TTC549 (cell line): ENCODE results near the gene OR6K6.

ENCODE experiments used
- FAIRE-seq: peaks from 2 replicates; lab custom pipeline; 2012; peaks lifted over from hg19 to GRCh38; lab: Jason Lieb, UNC

OR6K6 gene, protein sequence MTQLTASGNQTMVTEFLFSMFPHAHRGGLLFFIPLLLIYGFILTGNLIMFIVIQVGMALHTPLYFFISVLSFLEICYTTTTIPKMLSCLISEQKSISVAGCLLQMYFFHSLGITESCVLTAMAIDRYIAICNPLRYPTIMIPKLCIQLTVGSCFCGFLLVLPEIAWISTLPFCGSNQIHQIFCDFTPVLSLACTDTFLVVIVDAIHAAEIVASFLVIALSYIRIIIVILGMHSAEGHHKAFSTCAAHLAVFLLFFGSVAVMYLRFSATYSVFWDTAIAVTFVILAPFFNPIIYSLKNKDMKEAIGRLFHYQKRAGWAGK

DNA sequence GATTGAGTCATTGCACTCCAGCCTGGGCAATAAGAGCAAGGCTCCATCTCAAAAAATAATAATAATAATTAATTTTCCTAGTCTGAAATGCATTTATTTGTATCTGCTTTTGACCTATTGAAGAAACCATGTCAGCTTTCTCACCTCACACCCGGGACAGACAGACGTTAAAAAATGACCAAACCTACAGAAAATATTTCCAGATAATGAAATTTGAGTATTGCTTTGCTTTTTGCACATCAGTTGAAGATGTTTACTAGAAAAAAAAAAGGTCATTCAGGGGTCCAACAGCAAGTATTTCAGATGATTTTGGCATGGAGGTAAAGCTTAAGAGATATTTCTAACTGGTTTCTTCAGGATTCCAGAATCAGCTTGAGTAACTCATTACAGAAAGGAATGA, at the start of gene OR6K6:
Gene OR6K6, plus strand, starts transcription at position 301 of the 400 bp plus-strand sequence. CDS start 168 bp downstream, outside the sequence.
- no peak for FAIRE-seq

DNA sequence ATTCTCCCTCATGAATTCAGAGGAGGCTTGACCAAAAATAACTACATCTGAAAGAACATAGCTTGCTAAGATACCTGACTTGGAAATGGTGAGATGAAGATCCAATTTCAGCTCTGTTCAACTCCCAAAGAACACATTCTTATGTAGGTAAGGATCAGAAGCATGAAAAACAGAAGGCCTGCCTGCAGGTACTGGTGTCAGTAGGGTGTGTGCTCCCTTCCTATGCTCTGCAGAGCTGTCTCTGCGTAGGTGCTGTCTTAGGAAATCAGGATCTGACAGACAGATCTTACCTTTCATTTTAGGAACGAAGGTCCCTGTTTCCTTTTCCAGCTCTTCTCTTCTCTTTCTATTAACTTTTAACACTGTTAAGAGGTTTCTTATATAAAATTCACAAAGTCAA, 48.4 kb upstream of the OR6K6 start:
- no peak for FAIRE-seq

DNA sequence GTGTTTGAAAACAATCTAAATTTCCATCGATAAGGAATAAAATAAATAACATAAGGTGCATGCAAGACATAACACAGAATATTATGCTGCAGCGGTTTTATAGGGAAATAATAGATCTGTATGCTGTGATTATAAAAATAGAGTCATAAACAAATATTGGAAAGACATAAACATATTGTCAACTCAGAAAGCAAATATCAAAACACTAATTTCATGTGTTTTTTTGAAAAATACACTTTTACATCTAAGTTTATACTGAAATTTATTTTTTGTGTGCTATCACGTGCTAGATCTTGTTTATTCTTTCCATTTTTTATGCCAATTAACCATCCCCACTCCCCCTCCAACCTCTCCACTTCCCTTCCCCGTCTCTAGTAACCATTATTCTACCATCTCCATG, 43.4 kb upstream of the OR6K6 start:
- FAIRE-seq: no peak

DNA sequence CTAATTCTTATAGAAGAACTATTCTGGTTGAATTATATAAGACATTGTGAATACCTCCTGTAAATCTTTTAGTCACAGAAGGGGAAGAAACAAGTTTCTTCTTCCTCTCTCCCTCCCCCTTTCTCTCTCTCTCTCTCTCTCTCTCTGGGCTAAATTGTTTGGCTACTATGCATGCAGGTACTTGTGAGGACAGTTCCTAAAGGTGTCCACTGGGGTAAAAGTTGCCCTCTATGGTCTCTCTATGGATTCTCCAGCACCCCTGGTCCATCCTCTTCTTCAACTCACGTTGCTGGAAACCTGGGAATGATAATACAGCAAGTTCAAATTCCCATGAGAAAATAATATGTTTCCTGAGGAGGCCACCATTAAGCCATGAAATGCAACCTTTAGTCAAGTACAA, 39.8 kb upstream of the OR6K6 start:
- no peak for FAIRE-seq

DNA sequence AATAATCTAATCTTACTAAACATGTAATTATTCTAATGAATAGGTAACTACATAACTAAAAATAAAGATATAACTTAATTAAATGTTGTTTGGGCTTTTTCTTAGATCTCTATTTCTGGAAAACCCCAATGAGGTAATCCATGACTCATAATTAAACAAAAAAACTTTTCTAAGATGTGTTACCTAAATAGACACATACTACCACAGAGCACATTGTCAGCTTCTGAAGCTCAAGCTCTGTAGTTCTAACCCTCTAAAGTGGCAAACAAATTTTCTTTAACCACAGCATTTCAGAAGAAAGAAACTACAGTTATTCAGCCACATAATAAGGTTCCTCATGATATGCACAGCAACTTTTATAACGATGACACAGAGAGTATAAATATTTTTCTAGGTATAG, 38.2 kb upstream of the OR6K6 start:
- no peak for FAIRE-seq

DNA sequence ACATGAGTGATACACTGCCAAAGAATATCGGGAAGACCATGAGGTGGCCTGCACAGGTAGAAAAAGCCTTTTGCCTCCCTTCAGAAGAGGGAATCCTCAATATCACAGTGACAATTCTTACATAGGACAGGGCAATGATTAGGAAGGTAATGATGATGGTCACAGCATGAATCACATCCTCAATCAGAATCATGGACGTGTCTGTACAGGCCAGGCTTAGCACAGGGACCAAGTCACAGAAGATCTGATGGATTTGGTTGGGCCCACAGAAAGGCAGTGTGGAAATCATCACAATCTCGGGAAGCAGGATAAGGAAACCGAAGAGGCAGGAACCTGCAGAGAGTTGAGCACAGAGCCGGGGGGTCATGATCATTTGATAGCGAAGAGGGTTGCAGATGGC, 37.2 kb upstream of the OR6K6 start:
- FAIRE-seq: no peak

DNA sequence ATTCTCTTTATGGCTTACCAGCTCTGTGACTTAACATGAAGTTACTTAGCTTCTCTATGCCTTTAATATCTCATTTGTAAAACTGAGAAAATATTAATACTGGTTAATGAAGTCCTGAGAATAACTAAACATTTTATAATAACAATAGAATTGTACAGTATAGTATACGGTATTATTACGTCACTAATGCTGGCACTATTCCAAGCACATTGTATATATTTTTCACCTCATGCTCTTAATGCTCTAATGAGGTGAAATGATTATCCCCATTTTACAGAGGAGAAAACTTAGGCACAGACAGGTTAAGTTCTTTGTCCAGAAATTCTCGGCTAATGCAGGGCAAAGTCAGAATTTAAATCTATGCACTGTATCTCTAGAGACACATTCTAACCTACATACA, 34.9 kb upstream of the OR6K6 start:
- no peak for FAIRE-seq

DNA sequence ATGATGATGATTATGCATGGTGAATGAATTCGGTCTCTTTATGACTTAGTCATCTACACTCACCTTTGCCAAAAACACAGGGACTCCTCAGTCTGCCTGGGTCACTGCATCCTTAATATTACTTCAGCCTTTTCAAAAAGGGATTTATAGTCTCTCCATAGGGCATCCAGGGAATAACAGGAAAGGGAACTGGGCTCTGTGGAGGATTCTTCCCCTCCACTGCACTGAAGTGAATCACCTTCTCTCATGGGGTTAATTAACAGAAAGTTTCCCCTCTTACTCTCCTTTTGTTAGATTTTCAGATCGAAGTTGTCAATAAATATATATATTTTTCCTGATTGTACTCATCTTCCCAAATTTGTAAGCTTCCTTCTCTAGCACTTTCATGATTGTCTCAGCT, 33.9 kb upstream of the OR6K6 start, which contains the start of gene OR6K3:
Gene OR6K3, minus strand, starts transcription at position 101 of the 400 bp plus-strand sequence. CDS start 2,605 bp downstream, outside the sequence.
- no peak for FAIRE-seq

DNA sequence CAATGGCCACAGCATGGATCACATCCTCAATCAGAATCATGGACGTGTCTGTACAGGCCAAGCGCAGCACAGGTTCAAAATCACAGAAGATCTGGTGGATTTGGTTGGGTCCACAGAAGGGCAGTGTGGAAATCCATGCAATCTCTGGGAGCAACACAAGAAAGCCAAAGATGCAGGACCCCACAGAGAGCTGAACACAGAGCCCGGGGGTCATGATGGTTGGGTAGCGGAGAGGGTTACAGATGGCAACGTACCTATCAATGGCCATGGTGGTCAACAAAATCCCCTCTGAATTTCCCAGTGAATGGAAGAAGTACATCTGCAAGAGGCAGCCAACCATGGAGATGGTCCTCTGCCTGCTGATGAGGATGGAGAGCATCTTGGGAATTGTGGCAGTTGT, 30.1 kb upstream of the OR6K6 start:
- FAIRE-seq: no peak

DNA sequence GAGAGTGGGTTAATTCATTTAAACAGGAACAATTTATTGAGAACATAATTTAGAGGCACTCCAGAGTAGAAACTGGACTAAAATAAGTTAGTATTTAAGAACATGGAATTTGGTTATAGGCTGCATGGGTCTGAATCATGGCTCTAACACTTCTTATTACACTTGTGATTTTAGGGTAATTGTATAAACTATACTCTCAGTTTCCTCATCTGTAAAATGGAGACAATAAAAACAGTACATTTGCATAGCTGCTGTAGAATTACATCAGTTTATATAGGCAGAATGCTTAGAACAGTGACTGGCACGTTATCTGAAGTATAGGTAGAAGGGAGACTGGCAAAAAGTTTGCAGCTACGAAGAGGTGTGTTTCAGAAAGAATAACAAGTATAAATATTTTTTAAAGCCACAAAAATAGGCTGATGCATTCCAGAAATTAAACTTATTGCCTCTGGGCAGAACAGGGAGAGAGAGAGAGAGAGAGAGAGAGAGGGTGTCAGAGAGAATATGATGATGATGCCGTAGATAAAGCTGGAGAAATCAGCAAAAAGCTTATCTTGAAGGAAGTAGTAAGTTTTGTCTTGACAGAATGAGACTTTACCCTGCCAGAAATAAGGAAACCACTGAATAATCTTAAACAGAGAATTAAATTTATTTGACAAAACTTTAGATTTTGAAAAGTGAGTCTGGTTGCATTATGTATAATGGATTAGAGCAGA, 25.9 kb upstream of the OR6K6 start:
- no peak for FAIRE-seq

DNA sequence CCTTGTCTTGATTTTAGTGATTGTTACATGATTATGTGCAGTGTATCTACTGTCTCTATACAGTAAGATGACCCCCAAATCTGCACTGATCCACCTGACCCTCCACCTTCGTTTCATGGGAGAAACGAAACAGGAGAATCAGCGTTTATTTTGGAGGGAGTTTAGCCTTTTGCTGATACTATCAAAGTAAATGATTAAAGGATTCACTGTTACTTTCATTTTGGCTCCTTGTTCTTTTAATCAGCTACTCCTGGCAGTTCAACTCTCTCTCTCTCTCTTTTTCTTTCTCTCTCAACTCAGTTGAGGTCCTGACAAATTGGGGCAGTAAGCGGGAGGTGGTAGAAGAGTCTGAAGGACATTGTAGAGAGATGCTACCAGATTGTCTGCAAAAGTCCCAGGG, 24.1 kb upstream of the OR6K6 start:
- no peak for FAIRE-seq

DNA sequence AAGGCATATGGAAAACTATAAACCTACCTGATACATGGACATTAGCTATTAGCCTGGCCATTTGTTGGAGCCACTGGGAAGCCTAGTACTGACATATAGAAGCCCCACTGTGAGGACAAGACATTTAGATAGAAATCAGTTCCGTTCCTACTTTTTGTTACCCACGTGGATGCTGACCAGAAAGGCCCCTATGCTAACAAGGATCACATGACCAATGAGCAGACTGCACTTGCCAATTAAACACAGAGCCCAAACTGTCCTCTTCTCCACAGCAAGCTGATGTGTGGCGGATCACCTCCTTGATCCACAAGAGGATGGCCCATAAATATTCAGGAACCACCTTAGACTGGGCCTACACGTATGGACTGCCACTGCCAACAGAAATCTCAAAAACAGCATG, 22.8 kb upstream of the OR6K6 start:
- no peak for FAIRE-seq

DNA sequence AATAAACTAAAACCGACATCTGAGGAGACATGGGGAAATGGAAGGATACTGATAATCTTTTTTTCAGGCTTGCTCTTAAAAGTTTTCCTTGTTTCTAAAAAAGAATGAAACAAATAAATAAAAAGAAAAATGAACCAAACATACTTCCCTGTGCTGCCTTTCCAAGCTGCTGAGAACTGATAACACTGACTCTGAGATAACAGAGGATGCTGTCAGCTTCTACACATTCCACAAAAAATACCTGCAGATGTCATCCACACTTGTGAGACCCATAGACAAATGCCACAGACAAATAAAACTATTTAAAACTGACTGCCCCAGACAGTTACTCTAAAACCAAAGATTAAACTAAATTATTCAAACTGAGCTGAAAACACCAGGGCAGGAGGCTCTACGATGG, 22.0 kb upstream of the OR6K6 start:
- FAIRE-seq: no peak

DNA sequence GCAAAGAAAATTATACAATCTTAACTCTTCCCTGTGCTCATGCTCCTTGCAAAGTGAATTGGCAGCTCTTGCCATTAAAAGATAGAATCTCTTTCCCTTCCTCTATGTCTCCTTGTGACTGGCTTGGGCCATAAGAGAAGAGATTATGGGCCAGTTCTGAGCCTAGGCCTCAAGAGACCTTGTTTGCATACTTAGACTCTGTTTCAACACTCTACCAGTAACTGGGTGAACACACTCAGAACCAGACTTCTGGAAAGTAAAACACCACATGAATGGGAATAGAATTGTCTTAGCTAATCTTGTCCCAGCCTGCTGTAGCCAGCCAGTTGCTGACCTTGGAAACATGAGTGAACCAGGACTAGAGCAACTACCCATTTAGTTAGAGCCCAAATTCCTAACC, 18.7 kb upstream of the OR6K6 start:
- FAIRE-seq: no peak

DNA sequence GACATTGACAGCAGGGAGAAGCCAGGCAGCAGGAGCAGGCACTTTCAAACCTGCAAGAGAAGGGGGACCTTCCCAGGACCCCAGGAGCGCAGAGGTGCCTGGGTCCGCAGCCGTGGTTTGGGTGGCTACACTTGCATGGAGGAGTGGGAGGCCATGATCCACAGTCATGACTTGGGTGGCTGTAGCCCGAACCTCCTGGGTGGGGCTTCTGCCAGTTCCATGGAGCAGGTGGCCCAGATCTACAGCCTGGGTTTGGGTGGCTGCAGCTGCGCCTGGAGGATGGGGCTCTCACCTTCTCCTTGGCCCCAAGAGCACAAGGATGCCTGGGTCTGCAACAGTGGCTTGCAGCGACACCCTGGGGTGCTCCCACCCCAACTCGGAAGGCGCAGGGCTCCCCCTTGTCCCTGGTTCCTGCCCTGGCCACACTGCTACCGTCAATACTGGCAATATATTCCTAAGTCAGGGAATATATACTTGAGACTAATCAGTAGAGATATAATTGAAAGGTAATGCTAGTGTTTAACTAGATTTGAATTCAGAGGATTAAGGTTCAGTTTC, 2.3 kb upstream of the OR6K6 start:
- no peak for FAIRE-seq

DNA sequence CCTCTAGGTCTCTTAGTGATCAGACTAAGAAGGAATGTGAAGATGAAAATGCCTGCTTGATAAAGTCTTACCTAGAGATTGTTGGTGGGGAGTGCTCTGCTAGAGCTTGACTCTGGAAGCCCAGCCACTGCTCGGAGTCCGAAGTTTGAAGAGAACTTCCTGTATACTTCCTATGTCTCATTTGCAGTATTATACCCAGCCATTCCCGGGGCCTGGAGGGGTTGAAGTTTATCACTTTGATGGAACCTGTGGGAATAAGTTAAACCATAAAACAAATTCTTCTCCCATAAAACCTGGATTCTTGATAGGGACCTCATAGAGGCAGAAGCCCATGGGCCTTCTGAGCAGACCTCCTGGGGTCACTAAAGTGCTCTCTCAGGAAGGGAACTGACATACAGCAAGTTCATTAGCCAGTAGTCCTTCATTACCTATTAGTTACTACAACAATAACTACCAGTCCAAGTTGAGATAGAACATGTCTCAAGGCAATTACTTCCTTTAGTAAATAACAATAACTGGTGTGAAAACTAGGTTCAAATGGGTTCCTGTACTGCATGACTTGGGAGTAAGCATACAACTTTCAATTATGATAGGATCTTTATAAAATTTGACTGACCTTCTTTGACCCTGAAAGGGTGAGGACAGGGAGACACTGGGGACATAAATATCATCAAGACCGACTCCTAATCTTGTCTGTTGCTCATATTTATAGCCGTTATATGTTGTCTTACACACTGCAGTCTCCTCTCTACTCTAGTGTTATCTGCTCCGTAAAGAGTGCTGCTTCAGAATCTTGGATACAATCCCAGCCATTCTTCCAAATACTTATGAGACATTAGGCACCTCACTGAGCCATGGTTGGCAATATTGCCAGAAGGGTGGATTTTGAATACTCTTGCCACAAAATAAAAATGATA, 17.7 kb downstream of the OR6K6 start, which contains the start of gene OR6N1:
Gene OR6N1, minus strand, starts transcription at position 246 of the 917 bp plus-strand sequence. CDS start 5,513 bp downstream, outside the sequence.
- no peak for FAIRE-seq

DNA sequence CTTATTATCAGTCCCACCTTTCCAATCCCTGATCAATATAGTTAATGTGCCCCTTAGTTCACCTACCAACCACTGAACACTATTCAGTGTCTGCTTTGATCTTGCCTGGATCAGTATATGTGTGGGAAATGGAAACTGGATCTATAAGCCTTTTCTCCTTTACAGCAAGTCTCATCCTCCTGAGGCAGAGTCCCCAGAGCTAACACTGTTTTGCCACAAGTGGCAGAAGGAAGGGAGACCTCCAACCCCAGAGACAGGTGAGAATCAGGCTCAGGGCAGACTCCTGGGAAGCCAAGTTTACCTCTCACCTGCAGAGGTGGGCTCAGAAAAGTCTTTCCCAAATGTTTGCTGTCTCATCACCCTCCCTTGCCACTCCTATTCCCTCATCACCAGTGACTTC, 26.6 kb downstream of the OR6K6 start, which contains the start of gene OR6N2:
Gene OR6N2, minus strand, starts transcription at position 101 of the 400 bp plus-strand sequence. CDS start 3,569 bp downstream, outside the sequence.
- no peak for FAIRE-seq

DNA sequence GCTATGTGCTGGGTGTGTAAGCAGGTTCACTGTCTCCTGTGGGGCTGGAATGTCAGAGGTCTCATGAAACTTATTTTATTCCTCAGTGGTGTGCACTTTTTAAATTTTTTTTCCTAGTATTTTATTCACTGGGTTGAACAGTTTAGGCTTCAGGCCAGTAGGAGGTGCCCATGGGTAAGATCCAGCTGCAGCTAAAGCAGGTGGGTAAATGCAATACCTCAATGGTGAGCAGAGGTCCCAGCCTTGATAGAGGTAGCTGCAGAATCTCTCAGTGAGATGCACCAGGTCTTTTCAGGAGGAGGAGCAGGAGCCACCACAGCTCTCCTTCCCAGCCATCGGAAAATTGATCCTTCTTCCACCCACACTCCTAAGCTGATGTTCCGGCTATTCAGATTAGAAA, 39.1 kb downstream of the OR6K6 start:
- no peak for FAIRE-seq

DNA sequence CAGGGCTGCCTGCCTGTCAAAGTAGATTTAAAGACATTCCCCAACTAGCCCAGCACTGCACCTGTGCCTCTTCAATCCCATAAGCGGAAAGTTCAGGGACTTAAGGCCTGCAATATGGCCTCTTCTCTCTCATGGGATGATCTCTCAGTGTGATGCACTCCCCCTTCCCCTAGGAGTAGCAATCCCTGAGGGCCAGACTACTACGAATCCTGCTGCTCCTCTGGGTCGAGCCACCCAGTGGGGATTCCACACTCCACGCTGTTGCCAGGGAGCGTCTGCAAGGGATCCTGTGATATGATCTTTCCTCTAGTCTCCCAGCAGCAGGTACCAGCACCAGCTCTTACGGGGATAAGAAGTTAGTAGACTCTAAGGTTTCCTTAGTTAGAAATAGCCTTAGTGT, 39.7 kb downstream of the OR6K6 start:
- FAIRE-seq: no peak

DNA sequence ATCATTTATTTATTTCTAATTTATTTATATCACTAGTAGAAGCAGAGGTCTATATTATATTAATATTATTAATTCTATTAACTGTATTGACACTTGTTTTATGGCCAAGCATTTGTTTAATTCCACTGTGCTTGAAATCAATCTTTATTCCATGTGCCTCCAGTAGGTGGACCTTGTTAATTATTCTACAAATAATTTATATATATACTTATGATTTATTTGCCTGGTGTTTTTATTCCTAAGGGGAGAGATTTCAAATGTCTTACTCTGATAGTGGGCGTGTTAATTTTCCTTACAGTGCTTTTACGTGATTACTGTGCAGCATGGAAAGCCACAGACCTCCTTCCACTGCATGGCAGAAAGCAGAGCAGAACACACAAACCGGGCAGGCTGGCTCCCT, 44.0 kb downstream of the OR6K6 start:
- no peak for FAIRE-seq

DNA sequence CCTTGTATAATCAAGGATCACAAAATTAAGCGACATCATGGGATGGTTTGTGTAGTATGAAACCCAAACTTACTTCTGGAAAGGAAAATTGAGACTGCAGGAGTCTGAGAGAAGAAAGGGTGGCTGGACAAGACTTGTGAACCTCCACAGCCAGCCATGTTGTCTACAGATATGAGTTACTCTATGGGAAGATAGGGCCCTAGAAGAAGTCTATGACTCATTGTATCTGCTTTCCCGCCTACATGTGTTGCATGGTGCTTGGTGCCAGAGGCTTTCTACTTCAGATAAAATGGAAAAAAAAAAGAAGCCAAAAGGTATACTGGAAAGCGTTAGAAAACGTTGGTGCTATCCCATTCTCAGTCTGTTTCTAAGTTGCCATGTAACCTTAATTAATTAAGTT, 45.2 kb downstream of the OR6K6 start:
- no peak for FAIRE-seq

DNA sequence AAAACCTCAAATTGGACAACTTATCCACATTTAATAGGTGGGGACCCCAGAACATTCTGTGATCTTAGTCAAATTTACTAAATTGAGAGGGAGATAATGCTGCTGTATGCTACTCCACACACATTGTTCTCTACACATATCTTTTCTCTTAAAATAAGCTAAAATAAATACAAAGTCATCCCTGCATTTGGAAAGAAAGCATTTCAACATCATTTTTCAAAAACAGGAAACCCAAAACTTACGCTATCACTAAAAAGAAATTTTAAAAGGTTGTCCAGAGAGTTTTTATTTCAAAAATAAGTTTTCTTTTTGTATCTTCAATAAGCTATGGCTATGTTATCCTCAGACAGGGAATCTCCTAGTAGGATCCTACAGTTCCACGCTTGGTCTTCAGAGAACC, 46.0 kb downstream of the OR6K6 start:
- FAIRE-seq: no peak
